ENCODE measurements around the gene OGG1.

DNA sequence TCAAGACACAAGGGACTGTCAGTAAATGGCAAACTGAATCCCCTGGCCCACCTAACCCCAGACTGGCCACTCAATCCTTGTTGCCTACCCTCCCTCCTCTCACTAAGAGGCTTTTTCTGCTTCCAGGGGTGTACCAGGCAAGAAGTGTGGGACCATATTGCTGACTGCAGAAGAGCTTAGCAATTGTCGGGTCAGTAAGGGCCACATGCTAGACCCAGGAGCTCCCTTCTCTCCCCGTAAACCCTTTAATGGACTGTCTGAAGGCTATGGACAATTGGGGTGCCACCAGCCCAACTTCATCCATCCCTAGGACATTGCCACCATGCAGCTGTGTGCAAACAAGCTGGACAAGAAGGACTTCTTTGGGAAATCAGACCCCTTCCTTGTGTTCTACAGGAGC lies 37.3 kb upstream of the OGG1 start:
- no peak for TF ChIP-seq POLR2A (IDR thresholded peaks at IDR 0.05)
- TF ChIP-seq CTCF (IDR thresholded peaks at IDR 0.05), result no peak
- no peak for TF ChIP-seq POLR2AphosphoS5 (IDR thresholded peaks at IDR 0.05)
- no peak for TF ChIP-seq EP300 (IDR thresholded peaks at IDR 0.05)
